Stromal cell of bone marrow (primary cell): ENCODE measurements around the gene SYT5.
"Not testable (repeated sequence)": the region's sequence is repeated elsewhere in the genome, so short reads cannot be mapped to it uniquely, and the experiment has no call there.

Experiments
- DNase-seq: peaks from one replicate; pipeline ENCODE4 v3.0.0-alpha.2; 2012; ENCODE audit warnings: low read depth

Gene SYT5

GRCh38 chr19:55206664-55207500, 26.8 kb upstream of the SYT5 start:
- DNase-seq, result peak; percentile 88

DNA sequence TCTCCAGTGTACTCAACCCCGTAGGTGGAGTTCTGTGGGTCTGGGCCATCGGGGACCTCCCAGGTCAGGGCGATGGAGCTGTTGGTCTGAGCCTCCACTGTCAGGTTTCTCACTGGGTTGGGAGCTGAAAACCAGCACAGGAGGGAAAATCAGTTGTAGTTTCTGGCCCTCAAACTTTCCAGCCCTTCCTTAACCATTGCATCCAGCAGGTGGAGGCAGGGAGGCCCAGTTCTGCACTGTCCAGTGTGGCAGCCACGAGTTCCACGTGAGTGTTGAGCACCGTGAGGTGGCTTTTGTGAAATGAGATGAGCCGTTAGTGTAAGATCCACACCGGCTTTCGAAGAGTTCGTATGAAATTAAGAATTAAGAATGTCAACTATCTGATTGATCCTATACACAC, 22.1 kb upstream of the SYT5 start:
- DNase-seq, result not testable (repeated sequence)

- DNase-seq, result no peak
These were observed 19.6 kb upstream of the SYT5 start for GRCh38 chr19:55199620-55200204.

GRCh38 chr19:55198651-55199050, 18.6 kb upstream of the SYT5 start:
- DNase-seq, result no peak

DNA sequence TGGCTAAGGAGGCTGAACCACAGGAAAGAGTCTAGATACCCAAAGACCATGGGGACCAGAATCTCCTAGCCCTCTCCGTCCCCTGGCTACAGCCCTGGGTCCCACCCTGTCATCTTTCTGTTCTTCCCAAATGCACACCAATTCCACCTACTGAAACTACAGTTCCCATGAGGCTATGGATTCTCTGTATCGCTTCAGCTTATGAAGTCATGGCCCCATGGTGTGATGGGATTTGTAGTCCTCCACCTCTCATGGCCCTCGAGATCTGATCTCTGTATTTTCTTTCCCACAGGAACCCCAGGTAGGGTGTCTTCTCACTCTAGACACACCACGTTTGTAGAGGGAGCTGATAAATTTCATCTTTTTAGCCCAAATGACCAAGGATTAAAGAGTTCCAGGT, 17.4 kb upstream of the SYT5 start:
- no peak for DNase-seq

DNA sequence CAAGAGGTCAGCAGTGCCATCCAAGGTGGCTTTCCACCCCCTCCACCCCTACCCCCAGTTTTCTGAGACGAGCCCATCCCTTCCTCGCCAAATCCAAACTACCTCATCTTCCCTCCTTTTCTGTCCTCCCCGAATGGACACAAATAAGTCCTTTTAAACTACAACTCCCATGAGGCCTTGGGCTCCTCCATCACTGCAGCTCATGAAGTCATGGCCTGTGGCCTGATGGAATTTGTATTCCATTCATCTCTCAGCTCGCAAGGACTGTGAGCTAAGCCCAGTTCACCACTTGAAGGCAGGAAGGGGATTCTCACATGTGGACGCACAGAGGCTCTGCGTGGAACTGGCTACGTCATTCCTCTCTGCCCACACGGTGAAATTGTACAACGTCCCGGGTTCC, 16.7 kb upstream of the SYT5 start:
- no peak for DNase-seq

DNA sequence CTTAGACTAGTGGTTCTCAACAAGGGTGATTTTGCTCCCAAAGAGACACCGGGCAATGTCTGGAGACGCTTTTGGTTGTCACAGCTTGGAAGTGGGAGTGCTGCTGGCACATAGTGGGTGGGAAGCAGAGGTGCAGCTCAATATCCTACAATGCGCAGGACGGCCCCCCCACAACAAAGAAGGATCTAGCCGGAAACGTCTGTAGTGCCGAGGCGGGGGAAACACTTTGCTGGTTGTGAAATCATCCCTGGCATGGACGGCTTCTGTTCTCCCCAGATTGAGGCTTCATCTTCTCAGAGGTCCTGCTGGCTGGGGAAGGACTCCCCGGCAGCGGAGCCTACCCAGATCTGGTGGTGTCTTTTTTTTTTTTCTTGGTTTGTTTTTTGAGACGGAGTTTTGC, 13.4 kb upstream of the SYT5 start:
- DNase-seq, result no peak

DNA sequence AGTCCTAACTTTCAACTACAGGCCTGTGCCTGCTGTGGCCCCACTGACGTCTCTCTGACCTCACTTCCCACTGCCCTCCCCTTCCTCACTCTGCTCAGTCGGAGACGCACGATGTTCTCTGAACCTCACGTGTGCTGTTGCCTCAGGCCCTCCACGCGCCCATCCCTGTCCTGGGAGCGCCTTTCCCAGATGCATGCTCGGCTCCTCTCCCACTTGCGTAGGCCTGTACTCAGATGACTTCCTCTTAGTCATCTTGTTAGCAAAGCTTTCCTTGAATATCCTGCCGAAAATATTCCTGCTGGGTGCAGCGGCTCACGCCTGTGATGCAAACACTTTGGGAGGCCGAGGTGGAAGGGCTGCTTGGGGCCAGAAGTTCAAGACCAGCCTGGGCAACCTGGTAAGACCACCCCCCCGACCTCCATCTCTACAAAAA, 9.3 kb upstream of the SYT5 start:
- DNase-seq, result peak; percentile 88

- DNase-seq, result no peak
These were observed 8.5 kb upstream of the SYT5 start for GRCh38 chr19:55188625-55189024.

GRCh38 chr19:55186080-55186479, 6.0 kb upstream of the SYT5 start:
- no peak for DNase-seq

DNA sequence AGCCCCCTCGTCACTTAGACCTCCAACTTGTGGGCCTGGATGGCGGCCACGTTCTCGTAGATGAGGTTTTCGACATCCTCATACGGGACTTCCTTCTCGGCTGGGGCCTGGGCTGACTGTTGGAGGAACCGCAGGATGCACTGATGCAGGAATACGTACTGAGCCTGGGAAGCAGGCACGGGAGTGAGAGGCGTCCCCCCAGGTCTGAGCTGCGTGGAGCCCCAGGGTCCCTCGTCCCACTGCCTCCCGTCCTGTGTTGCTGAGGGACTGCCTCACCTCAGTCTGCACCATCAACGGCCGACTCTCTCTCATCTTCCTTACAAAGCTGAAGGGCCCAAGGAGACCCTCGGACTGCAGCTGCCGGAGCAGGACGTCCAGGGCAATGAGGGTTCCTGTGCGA, 1.7 kb upstream of the SYT5 start:
- DNase-seq, result no peak

DNA sequence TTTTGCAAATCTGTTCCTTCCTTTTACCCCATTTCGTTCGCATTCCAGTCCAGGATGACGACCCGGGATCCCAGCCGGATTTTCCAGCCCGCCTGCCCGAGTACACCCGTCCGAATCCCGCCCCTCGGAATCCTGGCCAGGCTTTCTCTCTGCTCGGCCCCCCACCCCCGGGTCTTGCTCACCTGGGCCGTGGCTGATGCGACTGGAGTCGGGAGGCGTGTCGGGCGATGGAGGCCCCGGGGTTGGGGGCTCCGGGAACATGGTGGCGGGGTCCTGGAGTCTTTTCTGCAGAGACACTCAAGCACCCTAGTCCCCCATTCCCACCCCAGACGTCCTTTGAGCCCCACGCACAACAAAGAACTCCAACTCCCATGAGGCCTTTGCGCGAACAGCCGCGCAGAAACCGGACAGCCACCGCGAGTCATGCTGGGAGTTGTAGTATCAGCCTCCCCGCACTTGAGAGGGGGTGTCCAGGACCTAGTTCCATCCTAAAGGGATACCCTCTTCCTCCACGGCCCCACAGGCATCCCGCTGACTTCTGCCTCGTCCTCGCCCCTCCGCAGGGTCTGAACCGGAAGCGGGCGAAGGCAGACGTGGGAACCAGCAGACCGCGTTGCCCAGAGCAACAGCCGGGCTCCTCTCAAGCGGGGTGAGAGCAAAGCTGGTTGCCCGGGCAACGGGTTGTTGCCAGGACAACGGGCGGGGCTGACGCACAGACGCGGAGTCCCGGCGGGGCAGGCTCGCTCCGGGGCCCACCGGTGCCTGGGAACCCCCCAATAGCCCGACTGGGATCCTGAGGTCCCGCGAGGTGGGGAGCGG, 1.1 kb downstream of the SYT5 start:
- peak; percentile 79 for DNase-seq

GRCh38 chr19:55176076-55176475, 4.0 kb downstream of the SYT5 start:
- DNase-seq, result no peak

DNA sequence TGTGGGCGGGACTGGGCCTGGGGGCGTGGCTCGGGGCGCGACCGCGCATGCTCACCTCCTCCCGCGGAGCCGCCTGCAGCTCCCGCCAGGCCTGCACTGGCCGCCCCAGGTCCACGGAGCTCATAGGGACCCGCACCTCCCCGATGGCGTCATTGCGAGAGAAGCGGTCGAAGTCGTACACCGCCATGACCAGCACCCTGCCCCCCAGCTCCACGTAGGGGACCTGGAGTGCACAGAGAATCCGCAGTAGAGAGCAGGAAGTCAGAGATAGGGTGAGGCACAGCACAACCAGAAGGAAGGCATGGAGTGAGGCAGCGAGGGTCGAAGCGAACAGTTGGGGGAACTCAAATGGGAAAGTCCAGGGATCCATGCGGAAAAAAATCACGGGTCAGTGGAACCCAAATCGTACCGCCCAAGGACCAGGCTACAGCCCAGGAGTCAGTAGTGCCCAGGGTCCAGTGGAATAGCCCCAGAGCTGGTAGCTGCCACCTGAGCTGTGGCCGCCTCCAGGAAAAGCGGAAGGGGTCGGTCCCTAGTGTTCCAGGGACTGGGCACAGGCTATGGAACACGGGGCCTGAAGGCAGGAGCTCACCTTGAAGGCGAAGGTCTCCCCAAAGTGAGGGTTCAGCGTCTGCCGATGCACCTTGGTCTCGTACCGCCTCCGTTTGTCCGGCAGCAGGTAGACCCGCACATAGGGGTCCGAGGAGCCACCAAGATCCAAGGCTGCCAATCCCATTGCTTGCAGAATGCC, 4.8 kb downstream of the SYT5 start:
- no peak for DNase-seq

- no peak for DNase-seq
These were observed 5.5 kb downstream of the SYT5 start for GRCh38 chr19:55174425-55175116.

GRCh38 chr19:55173714-55174409, 6.2 kb downstream of the SYT5 start:
- peak; percentile 71 for DNase-seq

DNA sequence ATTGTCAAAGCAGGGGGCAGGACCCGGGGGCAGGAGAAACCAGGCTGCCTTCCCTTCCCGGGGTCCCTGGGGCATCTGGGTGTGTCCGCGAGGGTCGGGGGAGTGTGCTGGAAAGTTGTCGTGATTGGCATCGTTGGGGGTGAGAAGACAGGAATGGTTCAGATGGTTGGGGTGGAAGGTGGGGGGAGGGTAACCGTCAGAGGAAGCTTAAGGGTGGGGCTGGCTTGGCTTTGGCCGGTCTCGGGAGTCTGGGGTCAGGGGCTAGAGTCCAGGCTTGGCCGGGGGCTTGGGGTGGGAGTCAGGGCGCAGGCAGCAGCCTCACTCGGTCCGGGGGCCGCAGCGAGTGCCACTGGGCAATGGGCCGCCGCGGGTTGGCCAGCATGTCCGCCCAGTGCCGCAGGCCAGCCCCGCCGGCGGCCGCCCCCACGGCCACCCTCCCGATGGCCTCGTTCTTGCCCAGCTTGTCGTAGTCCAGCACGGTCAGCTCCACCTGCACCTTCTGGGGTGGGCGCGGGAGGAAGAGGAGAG, 6.8 kb downstream of the SYT5 start:
- DNase-seq, result no peak

- DNase-seq, result peak; percentile 77
These were observed 7.3 kb downstream of the SYT5 start for GRCh38 chr19:55172741-55173140.

DNA sequence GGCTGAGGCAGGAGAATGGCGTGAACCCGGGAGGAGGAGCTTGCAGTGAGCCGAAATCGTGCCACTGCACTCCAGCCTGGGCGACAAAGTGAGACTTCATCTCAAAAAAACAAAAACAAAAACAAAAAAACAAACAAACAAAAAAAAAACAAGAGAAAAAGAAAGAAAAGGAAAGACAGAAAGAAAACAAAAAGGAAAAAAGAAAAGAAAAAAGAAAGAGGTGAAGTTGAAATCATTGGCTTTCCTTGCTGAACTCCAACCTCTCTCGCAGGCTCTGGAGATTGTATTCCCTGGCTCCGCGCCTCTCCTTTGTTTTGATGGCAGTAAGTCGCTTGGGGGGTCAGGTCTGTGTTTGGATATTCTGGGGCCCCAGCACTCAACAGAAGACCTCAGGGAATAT, 7.8 kb downstream of the SYT5 start:
- not testable (repeated sequence) for DNase-seq

DNA sequence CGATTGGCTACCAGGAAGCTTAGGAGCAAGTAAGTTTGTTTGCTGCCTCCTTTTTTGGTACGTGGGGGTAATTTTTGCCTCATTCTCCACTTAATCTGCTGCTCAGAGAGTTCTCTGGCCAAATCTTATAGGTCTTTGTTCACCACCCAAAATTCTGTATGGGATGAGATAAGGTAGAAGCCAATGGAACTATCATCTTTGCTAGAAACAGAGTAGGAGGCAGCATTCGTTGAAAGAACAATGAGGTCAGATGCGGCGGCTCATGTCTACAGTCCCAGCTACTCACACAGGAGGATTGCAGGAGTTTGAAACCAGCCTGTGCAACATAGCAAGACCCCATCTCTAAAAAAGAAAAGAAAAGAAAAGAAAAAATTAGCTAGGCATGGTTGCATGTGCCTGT, 8.6 kb downstream of the SYT5 start:
- DNase-seq, result no peak

GRCh38 chr19:55169136-55169535, 11.0 kb downstream of the SYT5 start:
- no peak for DNase-seq
